ENCODE measurements around the gene ANO3. TPM values are rescaled to one million over a fixed set of nuclear protein-coding genes. Genes with fewer than 3 reads are reported as not detected.

ANO3 gene
- polyA plus RNA-seq, 1 donor: 0.33 TPM

GRCh38 chr11:26662916-26663315, 331.0 kb downstream of the ANO3 start:
- no peak overlapping the region for H3K27ac ChIP-seq (ENCODE audit: low read length)
- no peaks in the 10 kb centered on the region for H3K36me3 ChIP-seq (ENCODE audit: control insufficient read depth, insufficient read depth, low read length)
- H3K27me3 ChIP-seq (ENCODE audit: control insufficient read depth, insufficient read depth, low read length): no peaks in the 10 kb centered on the region
- no peak overlapping the region for H3K4me3 ChIP-seq (ENCODE audit: low read length)
- DNase-seq: no peak
- WGBS (ENCODE audit: insufficient coverage, low lambda C conversion rate): 100% methylated on average over 1 of the region's 1 CpG
- no peaks in the 10 kb centered on the region for H3K9me3 ChIP-seq (ENCODE audit: control insufficient read depth, low read depth, low read length)
- no peaks in the 10 kb centered on the region for H3K4me1 ChIP-seq (ENCODE audit: control insufficient read depth, insufficient read depth, low read length)

GRCh38 chr11:26665036-26665435, 333.1 kb downstream of the ANO3 start:
- Histone ChIP-seq H3K4me3 (ENCODE audit: low read length) (no peak overlapping the region), H3K9me3 (ENCODE audit: control insufficient read depth, low read depth, low read length) (no peaks in the 10 kb centered on the region), H3K4me1 (ENCODE audit: control insufficient read depth, insufficient read depth, low read length) (no peaks in the 10 kb centered on the region), H3K27me3 (ENCODE audit: control insufficient read depth, insufficient read depth, low read length) (no peaks in the 10 kb centered on the region), H3K27ac (ENCODE audit: low read length) (no peak overlapping the region), H3K36me3 (ENCODE audit: control insufficient read depth, insufficient read depth, low read length) (no peaks in the 10 kb centered on the region)
- WGBS (ENCODE audit: insufficient coverage, low lambda C conversion rate): 100% methylated on average over 1 of the region's 2 CpGs
- DNase-seq: no peak

GRCh38 chr11:26665946-26666345, 334.0 kb downstream of the ANO3 start:
- Histone ChIP-seq H3K36me3 (ENCODE audit: control insufficient read depth, insufficient read depth, low read length) (peaks cover 4% of the 10 kb centered on the region), H3K4me3 (ENCODE audit: low read length) (no peak overlapping the region), H3K27ac (ENCODE audit: low read length) (no peak overlapping the region), H3K27me3 (ENCODE audit: control insufficient read depth, insufficient read depth, low read length) (no peaks in the 10 kb centered on the region), H3K4me1 (ENCODE audit: control insufficient read depth, insufficient read depth, low read length) (no peaks in the 10 kb centered on the region), H3K9me3 (ENCODE audit: control insufficient read depth, low read depth, low read length) (no peaks in the 10 kb centered on the region)
- WGBS (ENCODE audit: insufficient coverage, low lambda C conversion rate): 100% methylated on average over 1 of the region's 1 CpG
- DNase-seq: no peak

GRCh38 chr11:26675233-26675928, 343.5 kb downstream of the ANO3 start:
- H3K4me3 ChIP-seq (ENCODE audit: low read length): no peak overlapping the region
- no CpG with 5 or more reads among the region's 2 CpGs for WGBS (ENCODE audit: insufficient coverage, low lambda C conversion rate)
- no peaks in the 10 kb centered on the region for H3K27me3 ChIP-seq (ENCODE audit: control insufficient read depth, insufficient read depth, low read length)
- H3K4me1 ChIP-seq (ENCODE audit: control insufficient read depth, insufficient read depth, low read length): no peaks in the 10 kb centered on the region
- H3K36me3 ChIP-seq (ENCODE audit: control insufficient read depth, insufficient read depth, low read length): peaks cover 17% of the 10 kb centered on the region
- no peak overlapping the region for H3K27ac ChIP-seq (ENCODE audit: low read length)
- no peak for DNase-seq
- H3K9me3 ChIP-seq (ENCODE audit: control insufficient read depth, low read depth, low read length): no peaks in the 10 kb centered on the region

GRCh38 chr11:26676641-26677040, 344.7 kb downstream of the ANO3 start:
- H3K27me3 ChIP-seq (ENCODE audit: control insufficient read depth, insufficient read depth, low read length): no peaks in the 10 kb centered on the region
- DNase-seq: no peak
- no CpG with 5 or more reads among the region's 2 CpGs for WGBS (ENCODE audit: insufficient coverage, low lambda C conversion rate)
- no peaks in the 10 kb centered on the region for H3K4me1 ChIP-seq (ENCODE audit: control insufficient read depth, insufficient read depth, low read length)
- no peak overlapping the region for H3K4me3 ChIP-seq (ENCODE audit: low read length)
- H3K9me3 ChIP-seq (ENCODE audit: control insufficient read depth, low read depth, low read length): no peaks in the 10 kb centered on the region
- peaks cover 18% of the 10 kb centered on the region for H3K36me3 ChIP-seq (ENCODE audit: control insufficient read depth, insufficient read depth, low read length)
- no peak overlapping the region for H3K27ac ChIP-seq (ENCODE audit: low read length)

GRCh38 chr11:26677566-26677965, 345.6 kb downstream of the ANO3 start:
- Histone ChIP-seq H3K36me3 (ENCODE audit: control insufficient read depth, insufficient read depth, low read length) (peaks cover 19% of the 10 kb centered on the region), H3K27me3 (ENCODE audit: control insufficient read depth, insufficient read depth, low read length) (no peaks in the 10 kb centered on the region), H3K9me3 (ENCODE audit: control insufficient read depth, low read depth, low read length) (no peaks in the 10 kb centered on the region), H3K27ac (ENCODE audit: low read length) (no peak overlapping the region), H3K4me3 (ENCODE audit: low read length) (no peak overlapping the region), H3K4me1 (ENCODE audit: control insufficient read depth, insufficient read depth, low read length) (no peaks in the 10 kb centered on the region)
- no peak for DNase-seq

GRCh38 chr11:26687351-26687750, 355.4 kb downstream of the ANO3 start:
- DNase-seq: no peak
- Histone ChIP-seq H3K9me3 (ENCODE audit: control insufficient read depth, low read depth, low read length) (no peaks in the 10 kb centered on the region), H3K27ac (ENCODE audit: low read length) (no peak overlapping the region), H3K27me3 (ENCODE audit: control insufficient read depth, insufficient read depth, low read length) (no peaks in the 10 kb centered on the region), H3K36me3 (ENCODE audit: control insufficient read depth, insufficient read depth, low read length) (peaks cover 17% of the 10 kb centered on the region), H3K4me1 (ENCODE audit: control insufficient read depth, insufficient read depth, low read length) (no peaks in the 10 kb centered on the region), H3K4me3 (ENCODE audit: low read length) (no peak overlapping the region)
- WGBS (ENCODE audit: insufficient coverage, low lambda C conversion rate): no CpG with 5 or more reads among the region's 1 CpG

GRCh38 chr11:26688701-26689100, 356.8 kb downstream of the ANO3 start:
- Histone ChIP-seq H3K4me3 (ENCODE audit: low read length) (no peak overlapping the region), H3K4me1 (ENCODE audit: control insufficient read depth, insufficient read depth, low read length) (no peaks in the 10 kb centered on the region), H3K27ac (ENCODE audit: low read length) (no peak overlapping the region), H3K27me3 (ENCODE audit: control insufficient read depth, insufficient read depth, low read length) (no peaks in the 10 kb centered on the region), H3K9me3 (ENCODE audit: control insufficient read depth, low read depth, low read length) (no peaks in the 10 kb centered on the region), H3K36me3 (ENCODE audit: control insufficient read depth, insufficient read depth, low read length) (peaks cover 14% of the 10 kb centered on the region)
- 83% methylated on average over 1 of the region's 4 CpGs for WGBS (ENCODE audit: insufficient coverage, low lambda C conversion rate)
- DNase-seq: no peak

- WGBS (ENCODE audit: insufficient coverage, low lambda C conversion rate): 57% methylated on average over 1 of the region's 3 CpGs
- Histone ChIP-seq H3K27ac (ENCODE audit: low read length) (no peak overlapping the region), H3K4me3 (ENCODE audit: low read length) (no peak overlapping the region), H3K27me3 (ENCODE audit: control insufficient read depth, insufficient read depth, low read length) (no peaks in the 10 kb centered on the region), H3K36me3 (ENCODE audit: control insufficient read depth, insufficient read depth, low read length) (peaks cover 19% of the 10 kb centered on the region), H3K4me1 (ENCODE audit: control insufficient read depth, insufficient read depth, low read length) (peaks cover 4% of the 10 kb centered on the region), H3K9me3 (ENCODE audit: control insufficient read depth, low read depth, low read length) (no peaks in the 10 kb centered on the region)
- DNase-seq: peak in 1 of 2 donors; percentile 26
Observed at GRCh38 chr11:26696330-26696729, 364.4 kb downstream of the ANO3 start.

GRCh38 chr11:26698224-26698623, 366.3 kb downstream of the ANO3 start:
- H3K4me1 ChIP-seq (ENCODE audit: control insufficient read depth, insufficient read depth, low read length): peaks cover 13% of the 10 kb centered on the region
- peaks cover 14% of the 10 kb centered on the region for H3K36me3 ChIP-seq (ENCODE audit: control insufficient read depth, insufficient read depth, low read length)
- H3K27me3 ChIP-seq (ENCODE audit: control insufficient read depth, insufficient read depth, low read length): no peaks in the 10 kb centered on the region
- no CpG with 5 or more reads among the region's 2 CpGs for WGBS (ENCODE audit: insufficient coverage, low lambda C conversion rate)
- H3K27ac ChIP-seq (ENCODE audit: low read length): no peak overlapping the region
- no peak overlapping the region for H3K4me3 ChIP-seq (ENCODE audit: low read length)
- H3K9me3 ChIP-seq (ENCODE audit: control insufficient read depth, low read depth, low read length): no peaks in the 10 kb centered on the region
- DNase-seq: peak; percentile 68 to 79

GRCh38 chr11:26700574-26701235, 368.8 kb downstream of the ANO3 start:
- H3K9me3 ChIP-seq (ENCODE audit: control insufficient read depth, low read depth, low read length): no peaks in the 10 kb centered on the region
- peaks cover 6% of the 10 kb centered on the region for H3K36me3 ChIP-seq (ENCODE audit: control insufficient read depth, insufficient read depth, low read length)
- DNase-seq: no peak
- no peak overlapping the region for H3K27ac ChIP-seq (ENCODE audit: low read length)
- H3K27me3 ChIP-seq (ENCODE audit: control insufficient read depth, insufficient read depth, low read length): no peaks in the 10 kb centered on the region
- no peak overlapping the region for H3K4me3 ChIP-seq (ENCODE audit: low read length)
- peaks cover 29% of the 10 kb centered on the region for H3K4me1 ChIP-seq (ENCODE audit: control insufficient read depth, insufficient read depth, low read length)
- 100% methylated on average over 2 of the region's 3 CpGs for WGBS (ENCODE audit: insufficient coverage, low lambda C conversion rate)
